GM13976 (cell line): ENCODE measurements around the gene RPS6KA3.

ENCODE experiments used
- DNase-seq: peaks from one replicate; pipeline ENCODE4 v3.0.0; 2012; ENCODE audit warnings: low spot score
- in situ Hi-C: fragments of 300-500 bp; cut with MboI; formaldehyde crosslinking; loops from one replicate; pipeline ENCODE4 v1.12.0; 2022; ENCODE audit warnings: low sequenced_read_pairs, mixed read lengths, inconsistent platforms; ENCODE audit not compliant: unreplicated experiment
- TF ChIP-seq, protein P1 (sequence below): IDR thresholded peaks from 2 replicates; pipeline ENCODE4 v1.5.1; 2012; ENCODE audit warnings: borderline replicate concordance, mild to moderate bottlenecking; ENCODE audit not compliant: insufficient read depth; ENCODE audit errors: extremely low read depth, missing control alignments, control extremely low read depth

RPS6KA3 gene

DNA sequence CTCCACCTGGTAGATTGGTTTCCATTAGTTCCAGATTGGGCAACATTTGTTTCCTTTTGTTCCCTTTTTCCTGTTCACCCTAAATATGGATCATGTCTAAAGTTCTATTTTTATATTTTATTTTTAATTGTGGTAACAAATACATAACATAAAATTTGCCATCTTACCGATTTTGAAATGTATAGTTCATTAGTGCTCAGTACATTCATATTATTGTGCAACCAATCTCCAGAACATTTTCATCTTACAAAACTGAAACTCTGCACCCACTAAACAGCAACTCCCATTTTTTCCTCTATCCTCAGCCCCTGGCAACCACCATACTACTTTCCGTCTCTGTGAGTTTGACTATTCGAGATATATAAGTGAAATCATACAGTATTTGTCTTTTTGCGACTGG is 14.2 kb upstream of the RPS6KA3 start:
- no peak for DNase-seq
- TF ChIP-seq, protein P1, sequence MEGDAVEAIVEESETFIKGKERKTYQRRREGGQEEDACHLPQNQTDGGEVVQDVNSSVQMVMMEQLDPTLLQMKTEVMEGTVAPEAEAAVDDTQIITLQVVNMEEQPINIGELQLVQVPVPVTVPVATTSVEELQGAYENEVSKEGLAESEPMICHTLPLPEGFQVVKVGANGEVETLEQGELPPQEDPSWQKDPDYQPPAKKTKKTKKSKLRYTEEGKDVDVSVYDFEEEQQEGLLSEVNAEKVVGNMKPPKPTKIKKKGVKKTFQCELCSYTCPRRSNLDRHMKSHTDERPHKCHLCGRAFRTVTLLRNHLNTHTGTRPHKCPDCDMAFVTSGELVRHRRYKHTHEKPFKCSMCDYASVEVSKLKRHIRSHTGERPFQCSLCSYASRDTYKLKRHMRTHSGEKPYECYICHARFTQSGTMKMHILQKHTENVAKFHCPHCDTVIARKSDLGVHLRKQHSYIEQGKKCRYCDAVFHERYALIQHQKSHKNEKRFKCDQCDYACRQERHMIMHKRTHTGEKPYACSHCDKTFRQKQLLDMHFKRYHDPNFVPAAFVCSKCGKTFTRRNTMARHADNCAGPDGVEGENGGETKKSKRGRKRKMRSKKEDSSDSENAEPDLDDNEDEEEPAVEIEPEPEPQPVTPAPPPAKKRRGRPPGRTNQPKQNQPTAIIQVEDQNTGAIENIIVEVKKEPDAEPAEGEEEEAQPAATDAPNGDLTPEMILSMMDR, result no peak
- in situ Hi-C loops, result no loop called here

DNA sequence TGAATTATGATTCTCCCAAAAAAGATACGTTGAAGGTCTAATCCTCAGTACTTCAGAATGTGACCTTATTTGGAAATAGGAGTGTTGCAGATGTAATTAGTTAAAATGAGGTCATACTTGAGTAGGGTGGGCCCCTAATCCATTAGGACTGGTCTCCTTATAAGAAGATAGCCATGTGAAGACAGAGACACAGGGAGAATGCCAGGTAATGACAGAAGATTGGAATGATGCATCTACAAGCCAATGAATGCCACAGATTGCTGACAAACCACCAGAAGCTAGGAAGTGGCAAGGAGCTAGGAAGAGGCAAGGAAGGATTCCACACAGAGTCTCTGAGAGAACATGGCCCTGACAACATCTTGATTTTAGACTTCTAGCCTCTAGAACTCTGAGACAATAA is 7.4 kb upstream of the RPS6KA3 start:
- TF ChIP-seq, protein P1, result no peak
- in situ Hi-C loops, result no loop called here
- DNase-seq, result no peak

DNA sequence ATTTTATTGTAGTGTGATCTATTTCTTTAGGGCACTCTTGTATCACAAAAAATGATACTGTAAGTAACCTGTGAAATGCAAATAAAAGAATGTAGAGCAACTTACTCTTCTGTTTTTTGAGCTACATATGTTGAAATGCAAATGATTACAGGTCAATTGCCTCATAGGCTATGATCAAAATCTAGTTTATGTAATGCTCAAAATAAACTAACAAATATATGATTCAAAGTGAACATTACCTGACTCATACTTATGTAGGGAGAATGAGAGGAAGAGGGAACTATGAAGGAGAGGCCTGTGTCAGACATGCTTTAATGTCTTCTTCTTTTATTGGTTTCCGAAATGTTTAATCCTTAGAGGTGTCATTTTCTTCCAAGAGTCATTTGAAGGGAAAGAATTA is 5.0 kb upstream of the RPS6KA3 start:
- TF ChIP-seq, protein P1, result no peak
- in situ Hi-C loops, result no loop called here
- DNase-seq, result no peak

GRCh38 chrX:20271186-20271585 is 4.5 kb upstream of the RPS6KA3 start:
- in situ Hi-C loops, result no loop called here
- TF ChIP-seq, protein P1, result no peak
- DNase-seq, result no peak

DNA sequence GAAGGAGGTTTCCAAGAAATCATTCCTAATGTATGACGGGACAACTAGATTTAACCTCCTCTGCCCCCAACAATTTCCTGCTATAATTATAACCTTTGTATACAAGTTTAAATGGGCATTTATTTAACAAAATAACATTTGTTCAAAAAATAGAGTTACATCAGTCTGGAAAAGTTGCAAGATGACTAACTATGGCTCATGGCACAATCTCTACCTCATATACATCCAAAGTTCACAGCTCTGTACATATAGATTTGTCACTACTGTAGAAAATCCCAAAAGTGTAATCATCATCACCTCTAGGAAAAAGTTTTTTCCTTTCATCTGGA is 3.8 kb upstream of the RPS6KA3 start:
- in situ Hi-C loops, result no loop called here
- TF ChIP-seq, protein P1, result no peak
- no peak for DNase-seq

DNA sequence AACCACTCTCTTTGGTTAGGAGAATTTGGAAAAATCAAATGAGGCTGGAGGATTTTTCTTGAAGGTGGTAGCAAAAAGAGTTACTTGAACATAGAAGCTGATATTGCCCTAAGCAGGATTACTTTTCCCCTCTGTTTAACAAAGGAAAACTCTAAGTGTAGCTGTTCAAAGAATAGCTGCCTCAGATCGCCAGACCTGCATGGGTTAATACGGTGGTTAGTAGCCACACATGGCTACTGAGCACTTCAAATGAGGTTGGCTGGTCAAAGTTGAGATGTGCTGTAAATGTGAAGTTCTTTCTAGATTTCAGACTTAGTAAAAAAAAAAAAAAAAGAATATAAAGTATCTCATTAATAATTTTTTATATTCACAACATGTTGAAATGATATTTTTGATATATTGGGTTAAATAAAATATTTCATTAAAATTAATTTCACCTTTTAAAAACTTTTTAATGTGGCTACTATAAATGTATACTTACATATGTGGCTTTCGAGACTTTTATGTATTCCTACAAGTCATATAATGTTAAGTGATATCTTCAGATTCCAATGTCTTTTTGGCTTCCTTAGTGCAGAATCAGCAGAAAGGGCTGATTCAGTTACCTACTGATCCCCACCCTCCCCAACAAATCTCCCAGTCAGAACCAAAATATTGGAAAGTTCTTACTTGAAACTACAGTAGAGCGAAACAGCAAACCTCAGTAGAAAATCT is 3.3 kb upstream of the RPS6KA3 start:
- in situ Hi-C loops, result no loop called here
- TF ChIP-seq, protein P1, result no peak
- DNase-seq, result no peak
